SK-MEL-5 (cell line): Measurements from ENCODE around the gene CIAO2A. TPM values are rescaled to one million over a fixed set of nuclear protein-coding genes. Genes with fewer than 3 reads are reported as not detected.
"Not testable (repeated sequence)": the region's sequence is repeated elsewhere in the genome, so short reads cannot be mapped to it uniquely, and the experiment has no call there.

Source experiments
- DNase-seq: peaks from one replicate; pipeline ENCODE4 v3.0.0-alpha.2; 2016; ENCODE audit warnings: low read depth, low spot score
- in situ Hi-C: cut with HindIII; loops from 2 replicates; pipeline ENCODE4 v1.10.0; 2016; ENCODE audit warnings: low sequenced_read_pairs, high pct_unique_total_duplicates, low pct_unique_long_range_greater_than_20kb
- total RNA-seq: library from RNA; depleted of rRNA; stranded (reverse); fragments of >200 nt; shearing (Covaris generic); gene quantifications from 2 replicates; pipeline ENCODE4 v1.2.3, GENCODE V29; 2014

CIAO2A gene
- total RNA-seq, 1 experiment from 2014 or later, result 314 TPM

DNA sequence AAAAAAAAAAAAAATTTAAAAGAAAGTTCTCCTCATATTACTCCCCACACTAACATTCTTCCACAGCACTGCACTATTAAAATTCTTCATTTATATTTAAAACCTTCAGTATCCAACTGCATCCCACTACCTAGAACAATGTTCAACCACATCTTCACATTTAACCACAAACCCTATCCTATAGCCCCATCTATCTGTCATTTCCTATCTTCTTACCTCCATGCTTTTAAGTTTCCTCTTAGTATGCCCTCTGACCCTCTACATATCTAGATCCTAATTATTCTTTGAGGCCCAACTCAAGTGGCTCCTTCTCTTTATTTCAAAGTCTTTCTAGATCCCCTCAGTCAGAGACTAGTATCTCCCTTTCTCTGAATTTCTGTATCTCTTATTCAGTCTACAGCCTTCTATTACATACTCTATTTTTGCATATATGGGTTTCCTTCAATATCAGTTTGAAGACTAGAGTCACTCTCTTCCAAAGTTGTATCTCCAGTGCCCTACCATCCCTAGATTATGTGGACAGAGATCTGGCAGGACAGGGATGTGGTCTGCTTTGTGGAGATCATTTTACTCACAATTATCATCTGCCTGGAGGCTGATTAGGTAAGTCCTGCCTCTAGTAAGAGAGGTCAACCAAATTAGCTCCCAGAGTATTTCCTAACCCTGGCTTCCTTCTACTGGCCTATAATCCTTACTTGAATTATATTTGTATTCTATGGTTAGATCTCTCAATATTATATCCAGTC lies 1.4 kb downstream of the CIAO2A start:
- in situ Hi-C loops, result no loop called here
- peak; percentile 38 for DNase-seq

GRCh38 chr15:64090527-64090926 lies 3.1 kb downstream of the CIAO2A start:
- in situ Hi-C loops, result no loop called here

DNA sequence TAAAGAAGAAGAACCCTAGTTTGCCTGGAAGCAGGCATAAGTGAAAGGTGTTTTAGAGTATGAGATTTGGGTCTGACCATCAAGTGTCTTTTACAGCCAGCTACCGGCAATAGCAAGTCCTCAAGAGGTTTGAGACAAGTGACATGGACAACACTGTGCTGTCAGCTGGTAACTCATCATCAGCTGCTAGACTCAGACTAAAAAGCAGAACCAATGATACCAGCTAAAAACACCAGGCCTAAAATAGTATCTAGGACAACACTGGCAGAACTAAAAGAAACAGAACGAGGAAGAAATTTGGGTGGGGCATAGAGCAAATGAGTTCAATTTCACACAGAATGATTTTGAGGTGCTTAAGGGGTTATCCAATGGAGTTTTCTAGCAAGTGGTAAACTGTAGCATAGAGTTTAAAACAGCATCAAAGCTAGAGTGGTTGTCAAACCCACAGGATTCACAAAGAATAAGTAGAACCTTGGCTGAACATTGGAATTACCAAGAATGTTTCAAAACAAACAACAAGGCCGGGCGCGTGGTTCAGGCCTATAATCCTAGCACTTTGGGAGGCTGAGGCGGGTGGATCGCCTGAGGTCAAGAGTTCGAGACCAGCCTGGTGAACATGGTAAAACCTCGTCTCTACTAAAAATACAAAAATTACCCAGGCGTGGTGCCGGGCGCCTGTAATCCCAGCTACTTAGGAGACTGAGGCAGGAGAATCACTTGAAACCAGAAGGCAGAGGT lies 3.9 kb downstream of the CIAO2A start:
- no peak for DNase-seq
- in situ Hi-C loops, result no loop called here

More at GRCh38 chr15:64090527-64090926, 3.1 kb downstream of the CIAO2A start:
- no peak for DNase-seq

DNA sequence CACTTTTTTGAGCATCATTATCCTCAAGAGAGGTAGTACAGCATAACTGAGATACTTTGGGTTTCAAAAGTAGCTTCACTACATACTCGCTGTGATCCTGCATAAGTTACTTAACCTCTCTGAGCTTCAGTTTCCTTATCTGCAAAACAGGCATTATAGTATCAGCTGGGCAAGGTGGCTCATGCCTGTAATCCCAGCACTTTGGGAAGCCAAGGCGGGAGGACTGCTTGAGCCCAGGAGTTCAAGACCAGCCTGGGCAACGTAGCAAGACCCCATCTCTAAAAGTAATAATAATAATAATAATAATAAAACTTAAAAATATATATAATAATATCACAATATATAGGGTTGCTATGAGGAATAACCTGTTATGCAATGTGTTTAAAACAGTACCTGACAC lies 10.9 kb downstream of the CIAO2A start:
- no peak for DNase-seq
- in situ Hi-C loops, result no loop called here

- DNase-seq, in situ Hi-C loops: not testable (repeated sequence)
Observed at GRCh38 chr15:64073496-64073895, 20.1 kb downstream of the CIAO2A start.

GRCh38 chr15:64072812-64073211 lies 20.8 kb downstream of the CIAO2A start:
- in situ Hi-C loops, result no loop called here

DNA sequence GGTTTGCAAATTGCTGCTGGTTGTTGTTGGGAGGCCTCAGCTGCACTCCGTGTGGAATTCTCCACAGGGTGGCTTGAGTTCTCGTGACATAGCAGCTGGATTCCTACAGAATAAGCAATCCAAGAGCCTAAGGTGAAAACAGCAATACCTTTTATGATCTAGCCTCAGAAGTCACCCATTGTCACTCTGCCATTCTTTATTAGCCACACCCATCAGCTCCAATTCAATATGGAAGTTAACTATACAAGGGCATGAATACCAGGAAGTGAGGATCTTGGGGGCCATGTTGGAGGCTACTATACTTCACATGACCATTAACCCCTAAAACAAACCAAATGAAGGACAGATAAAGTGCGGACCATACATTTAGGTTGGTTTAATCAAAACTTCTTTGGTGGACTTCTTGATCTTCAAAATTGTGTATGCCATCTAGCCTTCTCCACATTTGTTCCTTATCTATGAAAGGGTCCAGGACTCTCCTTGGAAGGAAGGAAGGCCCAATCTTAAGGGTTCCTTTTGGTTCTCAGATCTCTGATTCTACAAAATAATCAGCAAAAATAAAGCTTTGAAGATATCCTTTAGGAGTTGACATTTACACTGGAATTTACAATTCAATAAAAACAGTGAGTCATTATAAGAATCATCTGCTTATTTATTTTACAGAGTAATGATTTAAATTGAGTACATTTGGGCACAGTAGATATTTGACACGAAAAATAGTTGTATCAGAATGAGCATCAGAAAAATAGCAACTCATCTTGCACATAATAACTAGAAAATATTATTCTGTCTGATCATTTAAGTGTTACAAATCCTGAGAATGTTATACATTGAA lies 21.5 kb downstream of the CIAO2A start:
- in situ Hi-C loops, result no loop called here
- DNase-seq, result peak; percentile 77

More at GRCh38 chr15:64072812-64073211, 20.8 kb downstream of the CIAO2A start:
- no peak for DNase-seq

DNA sequence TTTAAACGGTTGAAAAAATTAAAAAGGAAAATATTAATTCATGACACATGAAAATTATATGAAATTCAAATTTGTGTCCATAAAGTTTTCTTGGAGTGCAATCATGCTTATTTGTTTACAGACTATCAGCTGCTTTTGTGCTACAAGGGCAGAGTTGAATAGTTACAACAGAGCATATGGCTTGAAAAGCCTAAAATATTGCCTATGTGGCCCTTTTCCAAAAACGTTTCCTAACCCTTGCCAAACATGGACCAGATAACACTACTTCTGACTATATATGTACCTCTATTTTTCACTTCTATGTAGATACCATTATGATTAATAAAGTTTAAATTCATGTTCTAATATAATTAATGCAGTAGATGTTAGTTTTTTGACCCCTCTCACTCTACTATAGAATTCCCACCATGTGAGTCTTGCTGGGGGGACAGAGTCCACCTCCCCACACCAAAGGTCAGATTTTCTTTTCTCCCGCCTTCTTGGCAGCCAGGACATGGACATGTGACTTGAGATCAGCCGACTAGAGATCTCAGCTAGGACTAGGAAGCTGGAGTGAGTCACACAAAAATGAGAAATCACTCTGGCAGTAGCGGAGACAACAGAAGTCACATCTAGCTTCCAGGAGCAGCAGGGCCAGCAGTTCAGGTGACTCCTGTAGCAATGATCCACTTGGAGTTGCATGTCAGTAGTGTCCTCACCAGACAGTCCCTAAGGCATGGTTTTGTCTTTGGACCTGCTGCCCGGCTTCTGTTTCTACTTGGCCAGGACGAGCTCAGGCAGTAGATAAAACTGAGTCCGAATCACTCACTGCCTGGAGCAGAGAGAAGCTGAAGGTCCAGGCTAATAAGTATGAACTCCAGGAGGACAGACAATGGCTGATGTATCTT lies 22.4 kb downstream of the CIAO2A start:
- DNase-seq, result peak; percentile 95
- in situ Hi-C loops, result no loop called here

- DNase-seq, result peak; percentile 45
- in situ Hi-C loops, result no loop called here
Observed at GRCh38 chr15:64070106-64070505, 23.5 kb downstream of the CIAO2A start.

- DNase-seq, result no peak
- in situ Hi-C loops, result no loop called here
Observed at GRCh38 chr15:64068133-64068532, 25.5 kb downstream of the CIAO2A start.

GRCh38 chr15:64067564-64068030 lies 26.0 kb downstream of the CIAO2A start:
- in situ Hi-C loops, result no loop called here
- DNase-seq, result peak; percentile 83

DNA sequence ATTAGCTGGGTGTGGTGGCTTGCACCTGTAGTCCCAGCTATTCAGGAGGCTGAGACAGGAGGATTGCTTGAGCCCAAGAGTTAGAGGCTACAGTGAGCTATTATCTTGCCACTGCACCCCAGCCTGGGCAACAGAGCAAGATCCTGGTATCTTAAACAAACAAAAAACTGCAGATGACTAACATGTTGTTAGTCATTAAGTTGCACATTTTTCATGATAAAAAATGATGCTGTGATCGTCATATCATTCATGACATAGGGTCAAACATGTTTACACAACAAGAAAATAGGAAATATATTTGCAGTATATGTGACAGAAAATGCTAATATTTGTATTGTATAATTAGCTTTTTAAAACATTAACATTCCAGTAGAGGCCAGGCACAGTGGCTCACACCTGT lies 27.2 kb downstream of the CIAO2A start:
- no peak for DNase-seq
- in situ Hi-C loops, result no loop called here

DNA sequence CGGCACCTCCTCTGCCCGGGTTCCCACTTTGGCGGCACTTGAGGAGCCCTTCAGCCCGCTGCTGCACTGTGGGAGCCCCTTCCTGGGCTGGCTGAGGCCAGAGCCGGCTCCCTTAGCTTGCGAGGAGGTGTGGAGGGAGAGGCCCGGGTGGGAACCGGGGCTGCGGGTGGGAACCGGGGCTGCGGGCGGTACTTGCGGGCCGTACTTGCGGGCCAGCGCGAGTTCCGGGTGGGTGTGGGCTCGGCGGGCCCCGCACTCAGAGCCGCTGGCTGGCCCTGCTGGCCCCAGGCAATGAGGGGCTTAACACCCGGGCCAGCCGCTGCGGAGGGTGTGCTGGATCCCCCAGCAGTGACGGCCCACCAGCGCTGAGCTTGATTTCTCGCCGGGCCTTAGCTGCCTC lies 32.9 kb downstream of the CIAO2A start:
- in situ Hi-C loops, result no loop called here
- DNase-seq, result no peak

DNA sequence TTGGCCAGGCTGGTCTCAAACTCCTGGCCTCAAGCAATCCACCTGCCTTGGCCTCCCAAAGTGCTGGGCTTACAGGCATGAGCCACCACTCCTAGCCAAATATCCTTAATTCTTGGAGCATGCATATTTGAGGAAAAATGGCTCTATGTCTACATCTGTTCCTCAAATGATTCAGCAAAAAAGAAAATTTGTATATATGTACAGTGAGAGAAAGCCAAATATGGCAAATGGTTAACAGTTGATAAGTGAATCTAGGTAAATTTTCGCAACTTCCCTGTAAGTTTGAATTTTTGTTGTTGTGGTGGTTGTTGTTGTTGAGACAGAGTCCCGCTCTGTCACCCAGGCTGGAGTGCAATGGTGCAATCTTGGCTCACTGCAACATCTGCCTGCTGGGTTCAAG lies 34.5 kb downstream of the CIAO2A start:
- DNase-seq, in situ Hi-C loops: not testable (repeated sequence)

DNA sequence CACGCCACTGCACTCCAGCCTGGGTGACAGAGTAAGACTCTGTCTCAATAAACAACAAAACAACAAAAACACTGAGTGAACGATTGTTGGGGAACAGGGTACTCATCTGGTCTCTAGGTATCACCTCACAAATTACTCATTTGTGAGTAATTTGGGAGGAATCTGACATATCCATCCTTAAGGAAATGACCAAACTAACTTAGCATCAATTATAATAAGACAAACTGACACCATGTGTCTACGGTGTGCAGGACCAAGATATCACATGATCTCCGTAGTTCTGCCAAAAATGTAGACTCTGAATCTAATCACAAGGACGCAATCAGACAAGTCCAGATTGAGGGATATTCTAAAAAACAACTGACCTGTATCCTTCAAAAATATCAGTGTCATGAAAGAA lies 35.4 kb downstream of the CIAO2A start:
- in situ Hi-C loops, result no loop called here
- DNase-seq, result no peak

DNA sequence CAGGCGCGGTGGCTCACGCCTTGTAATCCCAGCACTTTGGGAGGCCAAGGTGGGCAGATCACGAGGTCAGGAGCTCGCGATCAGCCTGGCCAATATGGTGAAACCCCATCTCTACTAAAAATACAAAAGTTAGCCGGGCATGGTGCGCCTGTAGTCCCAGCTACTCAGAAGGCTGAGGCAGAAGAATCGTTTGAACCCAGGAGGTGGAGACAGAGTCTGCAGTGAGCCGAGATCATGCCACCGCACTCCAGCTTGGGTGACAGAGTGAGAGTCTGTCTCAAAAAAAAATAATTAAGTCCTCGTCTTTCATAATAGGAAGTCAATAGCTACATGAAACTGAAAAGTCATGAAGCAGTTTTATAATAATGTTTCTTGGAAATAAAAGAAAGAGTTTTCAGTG lies 40.0 kb downstream of the CIAO2A start:
- in situ Hi-C loops, DNase-seq: not testable (repeated sequence)

DNA sequence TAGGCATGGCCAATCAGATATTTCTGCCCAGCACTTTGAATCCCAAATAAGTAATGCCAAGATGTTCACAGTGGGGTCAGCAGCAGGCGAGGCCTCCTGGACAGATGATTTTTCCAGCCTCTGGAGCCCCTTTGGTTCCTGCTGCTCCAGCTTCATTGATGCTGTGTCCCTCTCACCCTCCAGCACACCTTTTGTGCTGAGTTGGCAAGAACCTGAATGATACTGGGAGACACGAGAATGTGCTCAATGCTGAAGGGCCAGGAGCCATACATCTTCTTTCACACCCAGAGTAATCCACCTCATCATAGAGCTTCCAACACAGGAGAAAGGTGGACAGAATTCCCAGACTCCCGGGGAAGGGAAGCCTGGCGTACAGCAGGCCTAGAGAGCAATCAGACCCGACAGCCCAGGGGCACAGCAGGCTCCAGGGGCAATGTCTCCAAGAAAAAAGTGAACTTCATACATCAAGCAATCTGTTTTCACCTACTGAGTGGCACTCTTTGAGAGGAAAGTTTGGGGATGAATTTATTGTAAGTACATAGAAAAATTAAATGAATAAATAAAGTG lies 40.6 kb downstream of the CIAO2A start:
- DNase-seq, result no peak

More for the DNA sequence above, 40.6 kb downstream of the CIAO2A start:
- in situ Hi-C loops, result no loop called here
